HFF-Myc (cell line): ENCODE measurements around the gene SASH1.

ENCODE experiments used
- DNase-seq: peaks from one replicate; pipeline ENCODE4 v3.0.0-alpha.2; 2011; ENCODE audit warnings: low read depth; ENCODE audit errors: extremely low read depth
- H3K4me3 ChIP-seq: replicated peaks from 2 replicates; pipeline ENCODE4 v1.5.1; 2011; ENCODE audit warnings: low read depth, mild to moderate bottlenecking, control low read depth, low read length
- CTCF ChIP-seq: IDR thresholded peaks from 2 replicates; pipeline ENCODE4 v1.5.1; 2012; ENCODE audit warnings: mild to moderate bottlenecking, low read depth, low read length, control low read depth; ENCODE audit errors: missing control alignments

Gene SASH1

GRCh38 chr6:148316308-148316707 lies 26.3 kb upstream of the SASH1 start:
- no peak for TF ChIP-seq CTCF

GRCh38 chr6:148317051-148317450 lies 25.6 kb upstream of the SASH1 start:
- no peak for TF ChIP-seq CTCF
- DNase-seq = no peak
- H3K4me3 ChIP-seq = no peak overlapping the region

More at GRCh38 chr6:148316308-148316707, 26.3 kb upstream of the SASH1 start:
- H3K4me3 ChIP-seq = no peak overlapping the region
- no peak for DNase-seq

GRCh38 chr6:148317739-148318138 lies 24.9 kb upstream of the SASH1 start:
- no peak overlapping the region for H3K4me3 ChIP-seq
- TF ChIP-seq CTCF = no peak
- no peak for DNase-seq

- no peak for DNase-seq
- H3K4me3 ChIP-seq = no peak overlapping the region
- no peak for TF ChIP-seq CTCF
Measured at GRCh38 chr6:148322704-148323103, 19.9 kb upstream of the SASH1 start.

- TF ChIP-seq CTCF = no peak
- no peak for DNase-seq
- H3K4me3 ChIP-seq = no peak overlapping the region
Measured at GRCh38 chr6:148323344-148323743, 19.3 kb upstream of the SASH1 start.

- no peak for DNase-seq
- no peak for TF ChIP-seq CTCF
- no peak overlapping the region for H3K4me3 ChIP-seq
Measured at GRCh38 chr6:148324297-148324985, 18.2 kb upstream of the SASH1 start.
